ENCODE data around the gene RAD51B. TPM values are rescaled to one million over a fixed set of nuclear protein-coding genes. Genes with fewer than 3 reads are reported as not detected.

Gene RAD51B
- total RNA-seq, 1 experiment from 2014 or later: 14.2 TPM

DNA sequence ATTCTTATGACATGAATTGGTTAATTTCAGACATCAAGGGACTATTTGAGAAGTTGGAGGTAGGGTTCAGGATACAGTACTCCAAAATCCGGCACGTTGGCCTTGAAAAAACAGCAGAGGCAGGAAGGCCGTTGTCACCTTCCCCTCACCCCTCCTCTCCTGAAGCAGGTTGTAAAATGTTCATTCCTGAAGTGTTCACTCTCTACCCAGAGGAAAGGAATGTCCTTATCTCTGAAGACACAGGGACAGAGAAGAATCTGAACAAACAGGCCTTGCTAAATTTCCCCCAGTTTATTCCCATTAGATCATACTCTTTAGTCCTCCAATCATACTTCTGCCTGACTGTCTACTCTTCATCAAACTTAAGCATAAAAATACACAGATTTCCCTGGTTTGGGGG is 659.7 kb downstream of the RAD51B start:
- ChIA-PET CTCF (interaction anchor here (0.6 kb wide), 1 partner anchor 469 kb away, joined by 6 read pairs; no protein-coding TSS in a partner anchor), POLR2A (no interaction called here)
- TF ChIP-seq CREB1 (CRISPR knock-in tag; IDR thresholded peaks at IDR 0.05) (no peak), NFYB (CRISPR knock-in tag; conservative IDR thresholded peaks at IDR 0.05; ENCODE audit: low read depth) (no peak), NFATC4 (CRISPR knock-in tag; IDR thresholded peaks at IDR 0.05) (no peak), EMX1 (CRISPR knock-in tag; IDR thresholded peaks at IDR 0.05) (no peak)
- ATAC-seq (no peak), DNase-seq (ENCODE audit: low spot score) (no peak)
- Mint-ChIP-seq H3K4me3 (no peak overlapping the region), H3K27me3 (ENCODE audit: low read depth) (no peaks in the 10 kb centered on the region), H3K9me3 (no peaks in the 10 kb centered on the region), H3K4me1 (peaks cover 57% of the 10 kb centered on the region), H3K36me3 (no peaks in the 10 kb centered on the region), H3K27ac (no peak overlapping the region)

DNA sequence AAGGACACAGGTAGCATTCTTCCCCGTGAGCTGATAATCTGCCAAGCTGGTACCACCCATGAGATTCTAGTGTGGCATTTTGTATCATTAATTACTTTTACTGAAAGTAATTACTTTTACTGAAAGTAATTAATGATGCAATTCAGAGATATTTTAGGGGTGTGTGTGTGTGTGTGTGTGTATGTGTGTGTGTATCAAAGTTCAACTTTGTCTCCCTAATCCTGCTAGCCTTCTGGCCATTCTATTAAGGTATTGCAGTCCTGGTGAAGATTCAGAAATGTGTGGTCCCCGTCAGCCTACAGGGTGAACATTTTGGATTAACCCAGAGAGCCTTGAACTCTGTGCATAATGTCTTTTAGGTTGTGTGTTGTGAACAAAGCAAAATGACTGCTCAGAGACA is 662.4 kb downstream of the RAD51B start:
- ChIA-PET CTCF (no interaction called here), POLR2A (no interaction called here)
- no peak for DNase-seq (ENCODE audit: low spot score)
- no peak overlapping the region for H3K4me3 Mint-ChIP-seq
- no peaks in the 10 kb centered on the region; the same call in 1 of the 2 replicates for H3K27me3 Mint-ChIP-seq (ENCODE audit: low read depth)
- H3K9me3 Mint-ChIP-seq: no peaks in the 10 kb centered on the region
- H3K27ac Mint-ChIP-seq: no peak overlapping the region
- ATAC-seq: no peak
- H3K36me3 Mint-ChIP-seq: no peaks in the 10 kb centered on the region
- H3K4me1 Mint-ChIP-seq: peaks cover 34% of the 10 kb centered on the region
- TF ChIP-seq KAT7 (CRISPR knock-in tag; IDR thresholded peaks at IDR 0.05; ENCODE audit: borderline replicate concordance) (no peak), MXD4 (CRISPR knock-in tag; IDR thresholded peaks at IDR 0.05; ENCODE audit: borderline replicate concordance) (no peak), IRF2 (CRISPR knock-in tag; IDR thresholded peaks at IDR 0.05; ENCODE audit: borderline replicate concordance, low read depth) (no peak), JUN (CRISPR knock-in tag; IDR thresholded peaks at IDR 0.05) (no peak), ZNF232 (CRISPR knock-in tag; IDR thresholded peaks at IDR 0.05) (no peak), RELA (CRISPR knock-in tag; IDR thresholded peaks at IDR 0.05; ENCODE audit: borderline replicate concordance) (no peak), OVOL2 (CRISPR knock-in tag; IDR thresholded peaks at IDR 0.05; ENCODE audit: borderline replicate concordance) (no peak), CREB1 (CRISPR knock-in tag; IDR thresholded peaks at IDR 0.05) (no peak), MYBL2 (CRISPR knock-in tag; IDR thresholded peaks at IDR 0.05) (no peak), FOXJ3 (CRISPR knock-in tag; IDR thresholded peaks at IDR 0.05; ENCODE audit: borderline replicate concordance) (no peak)
- TF ChIP-seq, protein P1, sequence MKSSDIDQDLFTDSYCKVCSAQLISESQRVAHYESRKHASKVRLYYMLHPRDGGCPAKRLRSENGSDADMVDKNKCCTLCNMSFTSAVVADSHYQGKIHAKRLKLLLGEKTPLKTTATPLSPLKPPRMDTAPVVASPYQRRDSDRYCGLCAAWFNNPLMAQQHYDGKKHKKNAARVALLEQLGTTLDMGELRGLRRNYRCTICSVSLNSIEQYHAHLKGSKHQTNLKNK (CRISPR knock-in tag; IDR thresholded peaks at IDR 0.05): no peak
- TF ChIP-seq, protein P2, sequence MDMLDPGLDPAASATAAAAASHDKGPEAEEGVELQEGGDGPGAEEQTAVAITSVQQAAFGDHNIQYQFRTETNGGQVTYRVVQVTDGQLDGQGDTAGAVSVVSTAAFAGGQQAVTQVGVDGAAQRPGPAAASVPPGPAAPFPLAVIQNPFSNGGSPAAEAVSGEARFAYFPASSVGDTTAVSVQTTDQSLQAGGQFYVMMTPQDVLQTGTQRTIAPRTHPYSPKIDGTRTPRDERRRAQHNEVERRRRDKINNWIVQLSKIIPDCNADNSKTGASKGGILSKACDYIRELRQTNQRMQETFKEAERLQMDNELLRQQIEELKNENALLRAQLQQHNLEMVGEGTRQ (CRISPR knock-in tag; IDR thresholded peaks at IDR 0.05): no peak
- TF ChIP-seq, protein P3, sequence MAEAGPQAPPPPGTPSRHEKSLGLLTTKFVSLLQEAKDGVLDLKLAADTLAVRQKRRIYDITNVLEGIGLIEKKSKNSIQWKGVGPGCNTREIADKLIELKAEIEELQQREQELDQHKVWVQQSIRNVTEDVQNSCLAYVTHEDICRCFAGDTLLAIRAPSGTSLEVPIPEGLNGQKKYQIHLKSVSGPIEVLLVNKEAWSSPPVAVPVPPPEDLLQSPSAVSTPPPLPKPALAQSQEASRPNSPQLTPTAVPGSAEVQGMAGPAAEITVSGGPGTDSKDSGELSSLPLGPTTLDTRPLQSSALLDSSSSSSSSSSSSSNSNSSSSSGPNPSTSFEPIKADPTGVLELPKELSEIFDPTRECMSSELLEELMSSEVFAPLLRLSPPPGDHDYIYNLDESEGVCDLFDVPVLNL (CRISPR knock-in tag; IDR thresholded peaks at IDR 0.05; ENCODE audit: borderline replicate concordance, low read depth): no peak
- TF ChIP-seq, protein P4, sequence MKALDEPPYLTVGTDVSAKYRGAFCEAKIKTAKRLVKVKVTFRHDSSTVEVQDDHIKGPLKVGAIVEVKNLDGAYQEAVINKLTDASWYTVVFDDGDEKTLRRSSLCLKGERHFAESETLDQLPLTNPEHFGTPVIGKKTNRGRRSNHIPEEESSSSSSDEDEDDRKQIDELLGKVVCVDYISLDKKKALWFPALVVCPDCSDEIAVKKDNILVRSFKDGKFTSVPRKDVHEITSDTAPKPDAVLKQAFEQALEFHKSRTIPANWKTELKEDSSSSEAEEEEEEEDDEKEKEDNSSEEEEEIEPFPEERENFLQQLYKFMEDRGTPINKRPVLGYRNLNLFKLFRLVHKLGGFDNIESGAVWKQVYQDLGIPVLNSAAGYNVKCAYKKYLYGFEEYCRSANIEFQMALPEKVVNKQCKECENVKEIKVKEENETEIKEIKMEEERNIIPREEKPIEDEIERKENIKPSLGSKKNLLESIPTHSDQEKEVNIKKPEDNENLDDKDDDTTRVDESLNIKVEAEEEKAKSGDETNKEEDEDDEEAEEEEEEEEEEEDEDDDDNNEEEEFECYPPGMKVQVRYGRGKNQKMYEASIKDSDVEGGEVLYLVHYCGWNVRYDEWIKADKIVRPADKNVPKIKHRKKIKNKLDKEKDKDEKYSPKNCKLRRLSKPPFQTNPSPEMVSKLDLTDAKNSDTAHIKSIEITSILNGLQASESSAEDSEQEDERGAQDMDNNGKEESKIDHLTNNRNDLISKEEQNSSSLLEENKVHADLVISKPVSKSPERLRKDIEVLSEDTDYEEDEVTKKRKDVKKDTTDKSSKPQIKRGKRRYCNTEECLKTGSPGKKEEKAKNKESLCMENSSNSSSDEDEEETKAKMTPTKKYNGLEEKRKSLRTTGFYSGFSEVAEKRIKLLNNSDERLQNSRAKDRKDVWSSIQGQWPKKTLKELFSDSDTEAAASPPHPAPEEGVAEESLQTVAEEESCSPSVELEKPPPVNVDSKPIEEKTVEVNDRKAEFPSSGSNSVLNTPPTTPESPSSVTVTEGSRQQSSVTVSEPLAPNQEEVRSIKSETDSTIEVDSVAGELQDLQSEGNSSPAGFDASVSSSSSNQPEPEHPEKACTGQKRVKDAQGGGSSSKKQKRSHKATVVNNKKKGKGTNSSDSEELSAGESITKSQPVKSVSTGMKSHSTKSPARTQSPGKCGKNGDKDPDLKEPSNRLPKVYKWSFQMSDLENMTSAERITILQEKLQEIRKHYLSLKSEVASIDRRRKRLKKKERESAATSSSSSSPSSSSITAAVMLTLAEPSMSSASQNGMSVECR (CRISPR knock-in tag; IDR thresholded peaks at IDR 0.05; ENCODE audit: borderline replicate concordance): no peak
- TF ChIP-seq, protein P5, sequence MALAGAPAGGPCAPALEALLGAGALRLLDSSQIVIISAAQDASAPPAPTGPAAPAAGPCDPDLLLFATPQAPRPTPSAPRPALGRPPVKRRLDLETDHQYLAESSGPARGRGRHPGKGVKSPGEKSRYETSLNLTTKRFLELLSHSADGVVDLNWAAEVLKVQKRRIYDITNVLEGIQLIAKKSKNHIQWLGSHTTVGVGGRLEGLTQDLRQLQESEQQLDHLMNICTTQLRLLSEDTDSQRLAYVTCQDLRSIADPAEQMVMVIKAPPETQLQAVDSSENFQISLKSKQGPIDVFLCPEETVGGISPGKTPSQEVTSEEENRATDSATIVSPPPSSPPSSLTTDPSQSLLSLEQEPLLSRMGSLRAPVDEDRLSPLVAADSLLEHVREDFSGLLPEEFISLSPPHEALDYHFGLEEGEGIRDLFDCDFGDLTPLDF (CRISPR knock-in tag; IDR thresholded peaks at IDR 0.05): no peak
- TF ChIP-seq, protein P6, sequence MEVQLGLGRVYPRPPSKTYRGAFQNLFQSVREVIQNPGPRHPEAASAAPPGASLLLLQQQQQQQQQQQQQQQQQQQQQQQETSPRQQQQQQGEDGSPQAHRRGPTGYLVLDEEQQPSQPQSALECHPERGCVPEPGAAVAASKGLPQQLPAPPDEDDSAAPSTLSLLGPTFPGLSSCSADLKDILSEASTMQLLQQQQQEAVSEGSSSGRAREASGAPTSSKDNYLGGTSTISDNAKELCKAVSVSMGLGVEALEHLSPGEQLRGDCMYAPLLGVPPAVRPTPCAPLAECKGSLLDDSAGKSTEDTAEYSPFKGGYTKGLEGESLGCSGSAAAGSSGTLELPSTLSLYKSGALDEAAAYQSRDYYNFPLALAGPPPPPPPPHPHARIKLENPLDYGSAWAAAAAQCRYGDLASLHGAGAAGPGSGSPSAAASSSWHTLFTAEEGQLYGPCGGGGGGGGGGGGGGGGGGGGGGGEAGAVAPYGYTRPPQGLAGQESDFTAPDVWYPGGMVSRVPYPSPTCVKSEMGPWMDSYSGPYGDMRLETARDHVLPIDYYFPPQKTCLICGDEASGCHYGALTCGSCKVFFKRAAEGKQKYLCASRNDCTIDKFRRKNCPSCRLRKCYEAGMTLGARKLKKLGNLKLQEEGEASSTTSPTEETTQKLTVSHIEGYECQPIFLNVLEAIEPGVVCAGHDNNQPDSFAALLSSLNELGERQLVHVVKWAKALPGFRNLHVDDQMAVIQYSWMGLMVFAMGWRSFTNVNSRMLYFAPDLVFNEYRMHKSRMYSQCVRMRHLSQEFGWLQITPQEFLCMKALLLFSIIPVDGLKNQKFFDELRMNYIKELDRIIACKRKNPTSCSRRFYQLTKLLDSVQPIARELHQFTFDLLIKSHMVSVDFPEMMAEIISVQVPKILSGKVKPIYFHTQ (CRISPR knock-in tag; IDR thresholded peaks at IDR 0.05): no peak
- TF ChIP-seq, protein P7, sequence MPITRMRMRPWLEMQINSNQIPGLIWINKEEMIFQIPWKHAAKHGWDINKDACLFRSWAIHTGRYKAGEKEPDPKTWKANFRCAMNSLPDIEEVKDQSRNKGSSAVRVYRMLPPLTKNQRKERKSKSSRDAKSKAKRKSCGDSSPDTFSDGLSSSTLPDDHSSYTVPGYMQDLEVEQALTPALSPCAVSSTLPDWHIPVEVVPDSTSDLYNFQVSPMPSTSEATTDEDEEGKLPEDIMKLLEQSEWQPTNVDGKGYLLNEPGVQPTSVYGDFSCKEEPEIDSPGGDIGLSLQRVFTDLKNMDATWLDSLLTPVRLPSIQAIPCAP (CRISPR knock-in tag; IDR thresholded peaks at IDR 0.05): no peak
- TF ChIP-seq, protein P8, sequence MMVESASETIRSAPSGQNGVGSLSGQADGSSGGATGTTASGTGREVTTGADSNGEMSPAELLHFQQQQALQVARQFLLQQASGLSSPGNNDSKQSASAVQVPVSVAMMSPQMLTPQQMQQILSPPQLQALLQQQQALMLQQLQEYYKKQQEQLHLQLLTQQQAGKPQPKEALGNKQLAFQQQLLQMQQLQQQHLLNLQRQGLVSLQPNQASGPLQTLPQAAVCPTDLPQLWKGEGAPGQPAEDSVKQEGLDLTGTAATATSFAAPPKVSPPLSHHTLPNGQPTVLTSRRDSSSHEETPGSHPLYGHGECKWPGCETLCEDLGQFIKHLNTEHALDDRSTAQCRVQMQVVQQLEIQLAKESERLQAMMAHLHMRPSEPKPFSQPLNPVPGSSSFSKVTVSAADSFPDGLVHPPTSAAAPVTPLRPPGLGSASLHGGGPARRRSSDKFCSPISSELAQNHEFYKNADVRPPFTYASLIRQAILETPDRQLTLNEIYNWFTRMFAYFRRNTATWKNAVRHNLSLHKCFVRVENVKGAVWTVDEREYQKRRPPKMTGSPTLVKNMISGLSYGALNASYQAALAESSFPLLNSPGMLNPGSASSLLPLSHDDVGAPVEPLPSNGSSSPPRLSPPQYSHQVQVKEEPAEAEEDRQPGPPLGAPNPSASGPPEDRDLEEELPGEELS (CRISPR knock-in tag; IDR thresholded peaks at IDR 0.05): no peak
